Ovary (tissue), 9 donors: ENCODE results near the gene ADCK2. TPM values are rescaled to one million over a fixed set of nuclear protein-coding genes. Genes with fewer than 3 reads are reported as not detected.

Source experiments
- DNase-seq, 5 donors: peaks; one replicate each; pipeline ENCODE4 v3.0.0-alpha.2; 2019 to 2020
- H3K27ac ChIP-seq, 2 donors: fragments of 200-600 bp; one replicate each; pipeline versions ENCODE4 v1.5.1 to v1.8.0; 2019 to 2022
- H3K27me3 ChIP-seq: fragments of 200-600 bp; one replicate; pipeline ENCODE4 v1.8.0; 2022
- H3K36me3 ChIP-seq: fragments of 200-600 bp; sonication (generic); one replicate; pipeline ENCODE4 v1.5.1; 2019
- H3K4me1 ChIP-seq: one replicate; pipeline ENCODE4 v1.8.1; 2013; ENCODE audit warnings: mild to moderate bottlenecking, moderate library complexity; ENCODE audit not compliant: insufficient read depth
- H3K4me3 ChIP-seq: fragments of 200-600 bp; sonication (generic); one replicate; pipeline ENCODE4 v1.5.1; 2017
- H3K9me3 ChIP-seq, 2 donors: fragments of 200-600 bp in 1 of 2; sonication (generic) in 1 of 2; one replicate each; pipeline versions ENCODE4 v1.5.1 to v1.8.1; 2013 to 2019; ENCODE audit warnings: mild to moderate bottlenecking in 1 of 2, moderate library complexity in 1 of 2
- CTCF ChIP-seq, 3 donors: fragments of 450-650 bp in 2 of 3; fragments of 200-600 bp in 1 of 3; IDR thresholded peaks; one replicate each; pipeline versions ENCODE4 v1.5.1 to v1.8.0; 2016 to 2022; ENCODE audit warnings: antibody characterized with exemption in 3 of 3, mild to moderate bottlenecking in 1 of 3
- EP300 ChIP-seq: sonication (generic); formaldehyde crosslinking; IDR thresholded peaks from one replicate; pipeline ENCODE4 v1.6.1; 2017; ENCODE audit warnings: antibody characterized with exemption
- POLR2A ChIP-seq: fragments of 450-650 bp; IDR thresholded peaks from one replicate; pipeline ENCODE4 v1.6.1; 2017; ENCODE audit warnings: antibody characterized with exemption, mild to moderate bottlenecking, moderate library complexity
- WGBS, 3 donors: extraction: QIAGEN DNeasy Blood & Tissue Kit in 1 of 3; methylation state at CpG; one replicate each; pipeline versions ENCODE4 v1.1.5 to v1.1.7; 2013 to 2017; 5-methylcytosine and 5-hydroxymethylcytosine counted together
- intact Hi-C, 4 donors: fragments of 100-400 bp; cut with DNase I; formaldehyde crosslinking; loops; one replicate each; pipeline versions ENCODE4 v1.11.0 to v1.15.1; 2022 to 2023
- polyA plus RNA-seq, 2 donors: library from polyadenylated mRNA; stranded (reverse); fragments of 200-250 nt in 1 of 2; fragments of 350-450 nt in 1 of 2; fragmentation: Illumina TruSeq in 1 of 2; extraction: RNeasy Lipid Tissue Mini Kit (QIAGEN cat#74804) in 1 of 2; gene quantifications; one replicate each; pipeline ENCODE4 v1.2.3, GENCODE V29; 2013 to 2014
- total RNA-seq, 7 donors: library from RNA; depleted of rRNA in 2 of 7; stranded (reverse); fragments of >200 nt in 2 of 7; fragmentation: NEBNext Ultra II Directional in 3 of 7; extraction: Animal tissue kit (Norgen Biotek cat#: 25700) in 3 of 7; gene quantifications; one replicate each; pipeline versions ENCODE4 v1.1.0 to v1.2.4, GENCODE V29; 2016 to 2023
- donor health status: DM: no; HTN: no; CAD: no; lungs with moderate emphysema.
- donor health status: DM: no; HTN: no; CAD: no.
- donor health status: Bipolar disorder and iron deficiency.
- donor health status: DM: yes; HTN: yes; CAD: no.
- donor health status: DM: no; HTN: no; CAD: no.
- donor health status: DM: yes; HTN: yes; CAD: no.

The ADCK2 gene
- total and polyA plus RNA-seq, 9 donors, result 12.0 to 22.5 (median 19.1) TPM

- peak in 2 of 5 donors; percentile 19 to 43 for DNase-seq
- Histone ChIP-seq H3K36me3 (no peaks in the 10 kb centered on the region), H3K4me1 (peaks cover 3% of the 10 kb centered on the region), H3K27ac (peak overlapping the region in 1 of 2 donors; percentile 54), H3K4me3 (no peak overlapping the region), H3K27me3 (no peaks in the 10 kb centered on the region), H3K9me3 (no peaks in the 10 kb centered on the region)
- TF ChIP-seq EP300 (no peak), POLR2A (no peak), CTCF (IDR thresholded peaks at IDR 0.05) (no peak)
- WGBS, 3 donors, result 82 to 85% (median 82%) methylated on average over 8 of the region's 8 CpGs
- intact Hi-C loops, result no loop called here
Observed at GRCh38 chr7:140645166-140645900, 27.4 kb upstream of the ADCK2 start.

- TF ChIP-seq CTCF (IDR thresholded peaks at IDR 0.05) (no peak), POLR2A (no peak), EP300 (no peak)
- H3K27me3 ChIP-seq, result no peaks in the 10 kb centered on the region
- H3K9me3 ChIP-seq, result no peaks in the 10 kb centered on the region
- peak in 4 of 5 donors; percentile 34 to 62 (median 42) for DNase-seq
- H3K27ac ChIP-seq, result no peak overlapping the region
- peaks cover 1% of the 10 kb centered on the region for H3K4me1 ChIP-seq
- WGBS, 3 donors, result 36 to 39% (median 37%) methylated on average over 8 of the region's 8 CpGs
- no peak overlapping the region for H3K4me3 ChIP-seq
- intact Hi-C loops, result no loop called here
- no peaks in the 10 kb centered on the region for H3K36me3 ChIP-seq
Observed at GRCh38 chr7:140646931-140647647, 25.7 kb upstream of the ADCK2 start.

GRCh38 chr7:140649556-140650205 is 23.1 kb upstream of the ADCK2 start:
- 76 to 85% (median 79%) methylated on average over 6 of the region's 6 CpGs for WGBS, 3 donors
- TF ChIP-seq EP300 (no peak), POLR2A (no peak), CTCF (IDR thresholded peaks at IDR 0.05) (no peak)
- no peaks in the 10 kb centered on the region for H3K36me3 ChIP-seq
- no peaks in the 10 kb centered on the region for H3K27me3 ChIP-seq
- intact Hi-C loops, result loop anchor here in 2 of 4 donors (5.0 to 10.0 kb wide), 2 partner anchors 132 to 175 kb away; partner anchors contain the start of gene MKRN1 (in 1 of the 2)
- no peaks in the 10 kb centered on the region for H3K9me3 ChIP-seq
- no peak overlapping the region for H3K4me3 ChIP-seq
- peak in 3 of 5 donors; percentile 1 to 23 (median 5) for DNase-seq
- peaks cover 1% of the 10 kb centered on the region for H3K4me1 ChIP-seq
- H3K27ac ChIP-seq, result no peak overlapping the region

GRCh38 chr7:140650367-140650766 is 22.4 kb upstream of the ADCK2 start:
- TF ChIP-seq EP300, result no peak
- TF ChIP-seq POLR2A, result no peak
- no peak for TF ChIP-seq CTCF (IDR thresholded peaks at IDR 0.05)
- Histone ChIP-seq H3K36me3 (no peaks in the 10 kb centered on the region), H3K9me3 (no peaks in the 10 kb centered on the region), H3K27me3 (no peaks in the 10 kb centered on the region), H3K4me1 (peaks cover 1% of the 10 kb centered on the region), H3K27ac (no peak overlapping the region), H3K4me3 (no peak overlapping the region)
- peak in 3 of 5 donors; percentile 5 to 21 (median 6) for DNase-seq
- intact Hi-C loops, result loop anchor here in 2 of 4 donors (5.0 to 10.0 kb wide), 2 partner anchors 133 to 176 kb away; partner anchors contain the start of gene MKRN1 (in 1 of the 2)
- 85 to 89% (median 86%) methylated on average over 12 of the region's 12 CpGs for WGBS, 3 donors
